LNCaP clone FGC (cell line): Measurements from ENCODE around the gene TRAPPC5.

Source experiments
- DNase-seq: peaks from one replicate; pipeline ENCODE4 v3.0.0-alpha.2; 2011; ENCODE audit warnings: low read depth
- H3K4me3 ChIP-seq: 2 replicates; pipeline ENCODE4 v1.5.1; 2011; ENCODE audit warnings: mild to moderate bottlenecking, low read depth, low read length, control low read depth
- TF ChIP-seq, protein P1 (sequence below): IDR thresholded peaks from 2 replicates; pipeline ENCODE4 v1.5.1; 2012; ENCODE audit warnings: mild to moderate bottlenecking; ENCODE audit not compliant: control insufficient read depth, insufficient read depth; ENCODE audit errors: extremely low read depth

Gene TRAPPC5

GRCh38 chr19:7680606-7681339 lies at the start of gene TRAPPC5:
TRAPPC5 (plus strand) TSS chr19:7680833; CDS start chr19:7682254, 1,421 bp downstream.
- no peak for DNase-seq
- peak within 1 kb of the TSS; percentile 85 for H3K4me3 ChIP-seq
- TF ChIP-seq, protein P1, sequence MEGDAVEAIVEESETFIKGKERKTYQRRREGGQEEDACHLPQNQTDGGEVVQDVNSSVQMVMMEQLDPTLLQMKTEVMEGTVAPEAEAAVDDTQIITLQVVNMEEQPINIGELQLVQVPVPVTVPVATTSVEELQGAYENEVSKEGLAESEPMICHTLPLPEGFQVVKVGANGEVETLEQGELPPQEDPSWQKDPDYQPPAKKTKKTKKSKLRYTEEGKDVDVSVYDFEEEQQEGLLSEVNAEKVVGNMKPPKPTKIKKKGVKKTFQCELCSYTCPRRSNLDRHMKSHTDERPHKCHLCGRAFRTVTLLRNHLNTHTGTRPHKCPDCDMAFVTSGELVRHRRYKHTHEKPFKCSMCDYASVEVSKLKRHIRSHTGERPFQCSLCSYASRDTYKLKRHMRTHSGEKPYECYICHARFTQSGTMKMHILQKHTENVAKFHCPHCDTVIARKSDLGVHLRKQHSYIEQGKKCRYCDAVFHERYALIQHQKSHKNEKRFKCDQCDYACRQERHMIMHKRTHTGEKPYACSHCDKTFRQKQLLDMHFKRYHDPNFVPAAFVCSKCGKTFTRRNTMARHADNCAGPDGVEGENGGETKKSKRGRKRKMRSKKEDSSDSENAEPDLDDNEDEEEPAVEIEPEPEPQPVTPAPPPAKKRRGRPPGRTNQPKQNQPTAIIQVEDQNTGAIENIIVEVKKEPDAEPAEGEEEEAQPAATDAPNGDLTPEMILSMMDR, result peak; percentile 98

- no peak overlapping the region for H3K4me3 ChIP-seq
- no peak for DNase-seq
These were observed 49.1 kb upstream of the TRAPPC5 start for GRCh38 chr19:7631577-7631976.

GRCh38 chr19:7632340-7633203 lies 48.1 kb upstream of the TRAPPC5 start:
- no peak for DNase-seq
- TF ChIP-seq, protein P1, result no peak
- H3K4me3 ChIP-seq, result no peak overlapping the region

More at GRCh38 chr19:7631577-7631976, 49.1 kb upstream of the TRAPPC5 start:
- TF ChIP-seq, protein P1, result no peak

DNA sequence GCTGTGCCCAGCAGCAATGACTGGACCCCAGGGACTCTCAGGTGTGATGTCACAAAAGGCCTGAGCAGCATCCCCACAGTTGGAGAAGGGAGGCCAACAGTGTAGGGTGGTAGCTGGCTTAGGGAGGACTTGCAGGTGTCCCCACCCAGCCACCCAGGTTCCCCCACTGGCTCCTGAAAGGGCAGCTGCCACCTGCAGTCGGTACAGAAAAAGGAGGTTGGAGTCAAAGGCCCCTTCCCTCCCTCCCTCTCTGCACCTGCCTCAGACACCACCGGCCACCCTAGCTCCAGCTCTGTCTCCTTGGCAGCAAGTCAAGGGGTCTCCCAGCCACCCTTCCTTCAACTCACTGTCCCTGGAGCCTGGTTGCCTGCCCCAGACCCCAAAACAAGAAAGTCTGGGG lies 46.9 kb upstream of the TRAPPC5 start, which contains the start of gene PCP2:
Gene PCP2, minus strand, starts transcription at position 22 of the 400 bp plus-strand sequence. CDS start 262 bp downstream, outside the sequence.
- no peak for DNase-seq
- H3K4me3 ChIP-seq, result no peak within 1 kb of the TSS
- TF ChIP-seq, protein P1, result no peak

DNA sequence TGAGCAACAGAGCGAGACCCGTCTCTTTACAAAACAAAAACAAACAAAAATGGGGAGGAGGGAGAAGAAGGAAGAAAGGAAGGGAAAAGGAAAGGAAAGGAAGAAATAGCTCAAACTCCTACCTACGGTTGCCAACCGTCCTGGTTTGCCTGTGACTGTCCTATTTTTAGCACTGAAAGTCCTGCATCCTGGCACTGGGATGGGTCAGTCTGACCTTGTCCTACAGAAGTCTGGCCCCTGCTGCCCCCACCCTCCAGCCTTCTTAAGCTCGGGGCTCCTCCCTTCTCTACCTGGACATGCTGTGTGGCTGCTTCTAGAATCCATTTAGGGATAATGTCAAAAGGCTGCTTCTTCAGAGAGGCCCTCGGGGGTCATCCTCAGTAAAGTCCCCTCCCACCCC lies 45.0 kb upstream of the TRAPPC5 start:
- H3K4me3 ChIP-seq, result no peak overlapping the region
- no peak for DNase-seq
- TF ChIP-seq, protein P1, result no peak

GRCh38 chr19:7636317-7636690 lies 44.3 kb upstream of the TRAPPC5 start:
- no peak for DNase-seq
- H3K4me3 ChIP-seq, result peak overlapping the region; percentile 94; the same call in 1 of the 2 replicates
- TF ChIP-seq, protein P1, result no peak
